H1 (cell line): ENCODE measurements around the gene SMCP.

Experiments used
- EZH2 ChIP-seq: fragments of 200-600 bp; sonication (generic); IDR thresholded peaks from 2 replicates; pipeline ENCODE4 v1.7.1; 2012; ENCODE audit warnings: low read depth, mild to moderate bottlenecking, moderate library complexity, low read length, inconsistent platforms; ENCODE audit not compliant: severe bottlenecking
- POLR2A ChIP-seq, 2 experiments: IDR thresholded peaks; 1 replicate in 1 of 2; 2 replicates in 1 of 2; pipeline ENCODE4 v1.6.1; 2011; ENCODE audit warnings: low read depth in 2 of 2, low read length in 2 of 2, mild to moderate bottlenecking in 2 of 2; ENCODE audit errors: control extremely low read depth in 1 of 2
- RAD21 ChIP-seq, 2 experiments: IDR thresholded peaks in 1 of 2; conservative IDR thresholded peaks in 1 of 2; 2 replicates each; pipeline ENCODE4 v1.6.1; 2011; ENCODE audit warnings: low read depth in 2 of 2, low read length in 2 of 2, improper control_type of control experiment in 1 of 2, inconsistent platforms in 1 of 2, mild to moderate bottlenecking in 1 of 2, moderate library complexity in 1 of 2
- RBBP5 ChIP-seq: IDR thresholded peaks from 2 replicates; pipeline ENCODE4 v1.7.1; 2012; ENCODE audit warnings: low read depth, mild to moderate bottlenecking, inconsistent platforms, low read length, moderate library complexity, borderline replicate concordance
- SIN3A ChIP-seq, 2 experiments: IDR thresholded peaks in 1 of 2; conservative IDR thresholded peaks in 1 of 2; 2 replicates each; pipeline ENCODE4 v1.6.1; 2011 to 2012; ENCODE audit warnings: low read length in 2 of 2, improper control_type of control experiment in 1 of 2, low read depth in 1 of 2, mild to moderate bottlenecking in 1 of 2
- TF ChIP-seq, protein P1 (sequence below), 3 experiments: IDR thresholded peaks; 1 replicate in 2 of 3; 2 replicates in 1 of 3; pipeline versions ENCODE4 v1.5.1 to v1.6.1; 2011; ENCODE audit warnings: low read length in 3 of 3, mild to moderate bottlenecking in 3 of 3, inconsistent platforms in 2 of 3, low read depth in 1 of 3, moderate library complexity in 1 of 3; ENCODE audit not compliant: insufficient read depth in 1 of 3; ENCODE audit errors: control extremely low read depth in 1 of 3
- TF ChIP-seq, protein P2 (sequence below): IDR thresholded peaks from 2 replicates; pipeline ENCODE4 v1.6.1; 2012; ENCODE audit warnings: inconsistent platforms

DNA sequence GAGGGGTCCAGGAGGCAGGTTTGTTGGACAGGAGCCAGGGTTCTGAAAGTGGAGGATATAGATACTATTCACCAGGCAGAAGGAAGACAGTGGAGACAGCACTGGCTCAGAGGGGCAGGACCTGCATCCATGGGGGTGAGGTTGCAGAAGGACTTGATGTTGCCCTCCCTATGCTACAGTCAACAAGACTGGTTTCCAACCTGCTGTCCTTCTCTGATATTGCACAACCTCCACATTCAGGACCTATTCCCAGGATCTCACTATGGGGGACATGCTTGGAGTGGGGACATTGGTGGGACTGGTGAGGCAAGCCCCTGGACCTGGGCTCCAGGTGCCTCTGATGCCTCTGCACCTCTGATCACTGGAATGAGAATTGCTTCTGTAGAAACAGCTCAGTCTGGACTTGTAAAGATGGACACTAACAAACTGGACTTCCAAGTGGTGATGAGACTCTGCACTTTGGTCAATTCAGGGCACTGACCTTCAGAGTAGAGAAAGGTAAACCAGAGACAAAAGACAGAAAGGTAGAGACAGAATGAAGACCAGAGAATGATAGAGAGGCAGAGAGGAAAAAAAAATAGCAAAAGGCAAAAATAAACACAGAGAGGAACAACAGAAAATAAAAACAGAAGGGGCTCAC, 1.6 kb downstream of the SMCP start:
- TF ChIP-seq SIN3A (conservative IDR thresholded peaks at IDR 0.05 in 1 of 2, IDR thresholded peaks at IDR 0.05 in 1 of 2; ENCODE audit: low read depth in 1 of 2, low read length in 2 of 2) (no peak), RAD21 (IDR thresholded peaks at IDR 0.05 in 1 of 2, conservative IDR thresholded peaks at IDR 0.05 in 1 of 2; ENCODE audit: low read depth in 2 of 2, low read length in 2 of 2) (no peak), POLR2A (IDR thresholded peaks at IDR 0.05; ENCODE audit: control extremely low read depth in 1 of 2, low read depth in 2 of 2, low read length in 2 of 2) (no peak), EZH2 (no peak), RBBP5 (no peak)
- TF ChIP-seq, protein P1, sequence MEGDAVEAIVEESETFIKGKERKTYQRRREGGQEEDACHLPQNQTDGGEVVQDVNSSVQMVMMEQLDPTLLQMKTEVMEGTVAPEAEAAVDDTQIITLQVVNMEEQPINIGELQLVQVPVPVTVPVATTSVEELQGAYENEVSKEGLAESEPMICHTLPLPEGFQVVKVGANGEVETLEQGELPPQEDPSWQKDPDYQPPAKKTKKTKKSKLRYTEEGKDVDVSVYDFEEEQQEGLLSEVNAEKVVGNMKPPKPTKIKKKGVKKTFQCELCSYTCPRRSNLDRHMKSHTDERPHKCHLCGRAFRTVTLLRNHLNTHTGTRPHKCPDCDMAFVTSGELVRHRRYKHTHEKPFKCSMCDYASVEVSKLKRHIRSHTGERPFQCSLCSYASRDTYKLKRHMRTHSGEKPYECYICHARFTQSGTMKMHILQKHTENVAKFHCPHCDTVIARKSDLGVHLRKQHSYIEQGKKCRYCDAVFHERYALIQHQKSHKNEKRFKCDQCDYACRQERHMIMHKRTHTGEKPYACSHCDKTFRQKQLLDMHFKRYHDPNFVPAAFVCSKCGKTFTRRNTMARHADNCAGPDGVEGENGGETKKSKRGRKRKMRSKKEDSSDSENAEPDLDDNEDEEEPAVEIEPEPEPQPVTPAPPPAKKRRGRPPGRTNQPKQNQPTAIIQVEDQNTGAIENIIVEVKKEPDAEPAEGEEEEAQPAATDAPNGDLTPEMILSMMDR (IDR thresholded peaks at IDR 0.05; ENCODE audit: control extremely low read depth in 1 of 3, insufficient read depth in 1 of 3, low read depth in 1 of 3, low read length in 3 of 3): no peak
- TF ChIP-seq, protein P2, sequence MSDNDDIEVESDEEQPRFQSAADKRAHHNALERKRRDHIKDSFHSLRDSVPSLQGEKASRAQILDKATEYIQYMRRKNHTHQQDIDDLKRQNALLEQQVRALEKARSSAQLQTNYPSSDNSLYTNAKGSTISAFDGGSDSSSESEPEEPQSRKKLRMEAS: no peak
